Hepatocyte (in vitro differentiated cells): ENCODE data around the gene TRAFD1. TPM values are rescaled to one million over a fixed set of nuclear protein-coding genes. Genes with fewer than 3 reads are reported as not detected.

Source experiments
- DNase-seq: peaks from one replicate; pipeline ENCODE4 v3.0.0-alpha.2; 2016; ENCODE audit warnings: low spot score
- H2AFZ ChIP-seq: fragments of 200-600 bp; sonication (generic); 2 replicates; pipeline ENCODE4 v1.6.0; 2016; ENCODE audit warnings: antibody characterized with exemption, mild to moderate bottlenecking
- H3K27ac ChIP-seq: fragments of 200-600 bp; sonication (generic); 2 replicates; pipeline ENCODE4 v1.5.1; 2016; ENCODE audit warnings: mild to moderate bottlenecking
- H3K27me3 ChIP-seq: fragments of 200-600 bp; sonication (generic); 2 replicates; pipeline ENCODE4 v1.6.1; 2016
- H3K36me3 ChIP-seq: fragments of 200-600 bp; sonication (generic); replicated peaks from 2 replicates; pipeline ENCODE4 v1.5.1; 2016; ENCODE audit warnings: low read depth; ENCODE audit not compliant: insufficient read depth
- H3K4me1 ChIP-seq: fragments of 200-600 bp; sonication (generic); 2 replicates; pipeline ENCODE4 v1.5.1; 2016; ENCODE audit warnings: mild to moderate bottlenecking, moderate library complexity; ENCODE audit not compliant: insufficient read depth
- H3K4me2 ChIP-seq: fragments of 200-600 bp; sonication (generic); 2 replicates; pipeline ENCODE4 v1.6.0; 2016
- H3K4me3 ChIP-seq: fragments of 200-600 bp; sonication (generic); 2 replicates; pipeline ENCODE4 v1.5.1; 2016; ENCODE audit warnings: mild to moderate bottlenecking
- H3K79me2 ChIP-seq: fragments of 200-600 bp; sonication (generic); 2 replicates; pipeline ENCODE4 v1.6.0; 2017; ENCODE audit warnings: mild to moderate bottlenecking
- H3K9me2 ChIP-seq: fragments of 200-600 bp; sonication (generic); replicated peaks from 2 replicates; pipeline ENCODE4 v1.6.0; 2017; ENCODE audit warnings: mild to moderate bottlenecking; ENCODE audit not compliant: insufficient read depth
- H3K9me3 ChIP-seq: fragments of 200-600 bp; sonication (generic); 2 replicates; pipeline ENCODE4 v1.5.1; 2016; ENCODE audit warnings: low read depth, mild to moderate bottlenecking
- H4K20me1 ChIP-seq: fragments of 200-600 bp; sonication (generic); 2 replicates; pipeline ENCODE4 v1.6.0; 2016; ENCODE audit warnings: mild to moderate bottlenecking; ENCODE audit not compliant: insufficient read depth, poor library complexity, severe bottlenecking
- CTCF ChIP-seq: fragments of 200-600 bp; sonication (generic); IDR thresholded peaks from 2 replicates; pipeline ENCODE4 v1.5.1; 2016; ENCODE audit warnings: antibody characterized with exemption, mild to moderate bottlenecking; ENCODE audit not compliant: poor library complexity
- EZH2 ChIP-seq: fragments of 200-600 bp; sonication (generic); IDR thresholded peaks from 2 replicates; pipeline ENCODE4 v1.6.1; 2016; ENCODE audit warnings: antibody characterized with exemption, mild to moderate bottlenecking, borderline replicate concordance
- EZH2phosphoT487 ChIP-seq: fragments of 200-600 bp; sonication (generic); IDR thresholded peaks from one replicate; pipeline ENCODE4 v1.6.1; 2018; ENCODE audit warnings: antibody characterized with exemption, mild to moderate bottlenecking, low read depth, moderate library complexity; ENCODE audit not compliant: unreplicated experiment, severe bottlenecking
- WGBS: methylation state at CpG from one replicate; pipeline ENCODE4 v1.1.6; 2016; ENCODE audit warnings: low lambda C conversion rate; ENCODE audit errors: missing lambda C conversion rate; 5-methylcytosine and 5-hydroxymethylcytosine counted together
- polyA plus RNA-seq: library from polyadenylated mRNA; unstranded; fragments of >200 nt; fragmentation: Nextera tagmentation; extraction: Ambion mirVana; gene quantifications from 2 replicates; pipeline ENCODE4 v1.2.1, GENCODE V29; 2016
- total RNA-seq: library from RNA; depleted of rRNA; stranded (reverse); fragments of >200 nt; gene quantifications from 2 replicates; pipeline ENCODE4 v1.2.3, GENCODE V29; 2014

TRAFD1 gene
- total and polyA plus RNA-seq, 2 experiments from 2014 or later: 37.1 to 37.3 TPM

GRCh38 chr12:112184056-112184887, 58.9 kb downstream of the TRAFD1 start:
- no peaks in the 10 kb centered on the region for H3K9me2 ChIP-seq
- TF ChIP-seq CTCF (no peak), EZH2phosphoT487 (no peak), EZH2 (no peak)
- H3K27me3 ChIP-seq: no peaks in the 10 kb centered on the region
- H3K79me2 ChIP-seq: no peaks in the 10 kb centered on the region
- no peak overlapping the region for H3K4me3 ChIP-seq
- no peaks in the 10 kb centered on the region for H4K20me1 ChIP-seq
- H3K4me1 ChIP-seq: no peaks in the 10 kb centered on the region
- DNase-seq: no peak
- no peaks in the 10 kb centered on the region for H3K9me3 ChIP-seq
- H3K27ac ChIP-seq: no peak overlapping the region
- H3K36me3 ChIP-seq: no peaks in the 10 kb centered on the region
- no peak overlapping the region for H3K4me2 ChIP-seq
- no peak overlapping the region for H2AFZ ChIP-seq
- WGBS: 96% methylated on average over 46 of the region's 46 CpGs

- TF ChIP-seq EZH2phosphoT487: no peak
- no peak for TF ChIP-seq EZH2
- no peak for TF ChIP-seq CTCF
- H3K4me3 ChIP-seq: no peak overlapping the region
- H3K9me2 ChIP-seq: no peaks in the 10 kb centered on the region
- H3K27me3 ChIP-seq: no peaks in the 10 kb centered on the region
- no peaks in the 10 kb centered on the region for H3K36me3 ChIP-seq
- H3K9me3 ChIP-seq: no peaks in the 10 kb centered on the region
- no peaks in the 10 kb centered on the region for H4K20me1 ChIP-seq
- H3K4me1 ChIP-seq: no peaks in the 10 kb centered on the region
- no peak overlapping the region for H2AFZ ChIP-seq
- H3K79me2 ChIP-seq: no peaks in the 10 kb centered on the region
- 97% methylated on average over 22 of the region's 26 CpGs for WGBS
- H3K4me2 ChIP-seq: no peak overlapping the region
- no peak for DNase-seq
- no peak overlapping the region for H3K27ac ChIP-seq
Measured at GRCh38 chr12:112185093-112185923, 59.9 kb downstream of the TRAFD1 start.

GRCh38 chr12:112188130-112188830, 62.9 kb downstream of the TRAFD1 start:
- Histone ChIP-seq H3K4me3 (no peak overlapping the region), H3K36me3 (no peaks in the 10 kb centered on the region), H3K4me1 (no peaks in the 10 kb centered on the region), H2AFZ (no peak overlapping the region), H3K9me3 (no peaks in the 10 kb centered on the region), H3K9me2 (no peaks in the 10 kb centered on the region), H3K4me2 (no peak overlapping the region), H3K27me3 (no peaks in the 10 kb centered on the region), H4K20me1 (no peaks in the 10 kb centered on the region), H3K79me2 (no peaks in the 10 kb centered on the region), H3K27ac (no peak overlapping the region)
- WGBS: 91% methylated on average over 9 of the region's 9 CpGs
- no peak for DNase-seq
- TF ChIP-seq EZH2phosphoT487 (no peak), EZH2 (no peak), CTCF (no peak)
